Measurements from ENCODE around the gene USH2A. TPM values are rescaled to one million over a fixed set of nuclear protein-coding genes. Genes with fewer than 3 reads are reported as not detected.

Gene USH2A
- total RNA-seq, 4 donors from 2014 or later: under 0.01 to 1.9 (median under 0.01) TPM

GRCh38 chr1:216290074-216290473 lies 133.2 kb downstream of the USH2A start:
- no peaks in the 10 kb centered on the region for H3K36me3 ChIP-seq
- TF ChIP-seq POLR2A (IDR thresholded peaks at IDR 0.05; ENCODE audit: low read depth) (no peak), EP300 (IDR thresholded peaks at IDR 0.05) (no peak), POLR2AphosphoS5 (IDR thresholded peaks at IDR 0.05) (no peak)
- TF ChIP-seq, protein P1, sequence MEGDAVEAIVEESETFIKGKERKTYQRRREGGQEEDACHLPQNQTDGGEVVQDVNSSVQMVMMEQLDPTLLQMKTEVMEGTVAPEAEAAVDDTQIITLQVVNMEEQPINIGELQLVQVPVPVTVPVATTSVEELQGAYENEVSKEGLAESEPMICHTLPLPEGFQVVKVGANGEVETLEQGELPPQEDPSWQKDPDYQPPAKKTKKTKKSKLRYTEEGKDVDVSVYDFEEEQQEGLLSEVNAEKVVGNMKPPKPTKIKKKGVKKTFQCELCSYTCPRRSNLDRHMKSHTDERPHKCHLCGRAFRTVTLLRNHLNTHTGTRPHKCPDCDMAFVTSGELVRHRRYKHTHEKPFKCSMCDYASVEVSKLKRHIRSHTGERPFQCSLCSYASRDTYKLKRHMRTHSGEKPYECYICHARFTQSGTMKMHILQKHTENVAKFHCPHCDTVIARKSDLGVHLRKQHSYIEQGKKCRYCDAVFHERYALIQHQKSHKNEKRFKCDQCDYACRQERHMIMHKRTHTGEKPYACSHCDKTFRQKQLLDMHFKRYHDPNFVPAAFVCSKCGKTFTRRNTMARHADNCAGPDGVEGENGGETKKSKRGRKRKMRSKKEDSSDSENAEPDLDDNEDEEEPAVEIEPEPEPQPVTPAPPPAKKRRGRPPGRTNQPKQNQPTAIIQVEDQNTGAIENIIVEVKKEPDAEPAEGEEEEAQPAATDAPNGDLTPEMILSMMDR (IDR thresholded peaks at IDR 0.05): no peak
- H3K4me1 ChIP-seq: no peaks in the 10 kb centered on the region
- H3K9me3 ChIP-seq: no peaks in the 10 kb centered on the region
- intact Hi-C loops (cut with DNase I): no loop called here
- DNase-seq (ENCODE audit: extremely low spot score): no peak
- no peaks in the 10 kb centered on the region for H3K27me3 ChIP-seq
- WGBS: 59% methylated on average over 3 of the region's 3 CpGs
- no peak overlapping the region for H3K27ac ChIP-seq (replicated peaks in 1 of 4)
- no peak overlapping the region for H3K4me3 ChIP-seq

DNA sequence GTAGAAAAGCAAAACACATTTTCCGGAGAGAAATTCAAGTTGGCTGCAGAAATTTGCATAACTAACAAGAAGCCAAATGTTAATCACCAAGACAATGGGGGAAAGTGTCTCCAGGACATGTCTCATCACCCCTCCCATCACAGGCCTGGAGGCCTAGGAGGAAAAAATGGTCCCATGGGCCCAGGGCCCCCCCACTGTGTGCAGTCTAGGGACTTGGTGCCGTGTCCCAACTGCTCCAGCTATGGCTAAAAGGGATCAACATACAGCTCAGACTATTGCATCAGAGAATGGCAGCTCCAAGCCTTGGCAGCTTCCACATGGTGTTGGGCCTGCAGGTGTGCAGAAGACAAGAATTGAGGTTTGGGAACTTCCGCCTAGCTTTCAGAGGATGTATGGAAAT lies 138.2 kb downstream of the USH2A start:
- H3K4me3 ChIP-seq: no peak overlapping the region
- H3K9me3 ChIP-seq: no peaks in the 10 kb centered on the region
- DNase-seq (ENCODE audit: extremely low spot score): no peak
- TF ChIP-seq, protein P1 (IDR thresholded peaks at IDR 0.05): no peak
- TF ChIP-seq POLR2AphosphoS5 (IDR thresholded peaks at IDR 0.05): no peak
- H3K36me3 ChIP-seq: no peaks in the 10 kb centered on the region
- WGBS: 63% methylated on average over 3 of the region's 3 CpGs
- no peaks in the 10 kb centered on the region for H3K4me1 ChIP-seq
- no peaks in the 10 kb centered on the region for H3K27me3 ChIP-seq
- H3K27ac ChIP-seq (replicated peaks in 1 of 4): no peak overlapping the region
- intact Hi-C loops (cut with DNase I): no loop called here

GRCh38 chr1:216281757-216282156 lies 141.5 kb downstream of the USH2A start:
- WGBS: 90% methylated on average over 2 of the region's 2 CpGs
- DNase-seq (ENCODE audit: extremely low spot score): no peak
- intact Hi-C loops (cut with DNase I): no loop called here
- Histone ChIP-seq H3K36me3 (no peaks in the 10 kb centered on the region), H3K27ac (replicated peaks in 1 of 4) (no peak overlapping the region), H3K4me3 (no peak overlapping the region), H3K27me3 (no peaks in the 10 kb centered on the region), H3K4me1 (no peaks in the 10 kb centered on the region), H3K9me3 (no peaks in the 10 kb centered on the region)
- no peak for TF ChIP-seq EP300 (IDR thresholded peaks at IDR 0.05)
- TF ChIP-seq, protein P1 (IDR thresholded peaks at IDR 0.05): no peak
- no peak for TF ChIP-seq POLR2AphosphoS5 (IDR thresholded peaks at IDR 0.05)
- no peak for TF ChIP-seq POLR2A (IDR thresholded peaks at IDR 0.05; ENCODE audit: low read depth)

- whole genome bisulfite sequencing: 86% methylated on average over 2 of the region's 2 CpGs
- H3K27me3 ChIP-seq: no peaks in the 10 kb centered on the region
- intact Hi-C loops (cut with DNase I): no loop called here
- H3K36me3 ChIP-seq: no peaks in the 10 kb centered on the region
- H3K9me3 ChIP-seq: no peaks in the 10 kb centered on the region
- no peak for DNase-seq (ENCODE audit: extremely low spot score)
- H3K4me1 ChIP-seq: no peaks in the 10 kb centered on the region
- no peak overlapping the region for H3K4me3 ChIP-seq
- no peak for TF ChIP-seq POLR2A (IDR thresholded peaks at IDR 0.05; ENCODE audit: low read depth)
- TF ChIP-seq, protein P1 (IDR thresholded peaks at IDR 0.05): no peak
- no peak for TF ChIP-seq POLR2AphosphoS5 (IDR thresholded peaks at IDR 0.05)
- no peak for TF ChIP-seq EP300 (IDR thresholded peaks at IDR 0.05)
- H3K27ac ChIP-seq (replicated peaks in 1 of 4): no peak overlapping the region
These were observed 153.0 kb downstream of the USH2A start for GRCh38 chr1:216270086-216270773.

- intact Hi-C loops (cut with DNase I): no loop called here
- no peak overlapping the region for H3K27ac ChIP-seq (replicated peaks in 1 of 4)
- peaks cover 0 to 9% (median 6%) of the 10 kb centered on the region in 4 donors for H3K9me3 ChIP-seq
- no peak for TF ChIP-seq POLR2AphosphoS5 (IDR thresholded peaks at IDR 0.05)
- TF ChIP-seq, protein P1 (IDR thresholded peaks at IDR 0.05): no peak
- no peak for TF ChIP-seq EP300 (IDR thresholded peaks at IDR 0.05)
- TF ChIP-seq POLR2A (IDR thresholded peaks at IDR 0.05; ENCODE audit: low read depth): no peak
- no peaks in the 10 kb centered on the region for H3K27me3 ChIP-seq
- 80% methylated on average over 3 of the region's 3 CpGs for WGBS
- no peaks in the 10 kb centered on the region for H3K4me1 ChIP-seq
- H3K36me3 ChIP-seq: no peaks in the 10 kb centered on the region
- H3K4me3 ChIP-seq: no peak overlapping the region
- no peak for DNase-seq (ENCODE audit: extremely low spot score)
These were observed 161.6 kb downstream of the USH2A start for GRCh38 chr1:216261631-216262030.
